AG04450 (cell line): ENCODE measurements around the gene GAS7. TPM values are rescaled to one million over a fixed set of nuclear protein-coding genes. Genes with fewer than 3 reads are reported as not detected.

Experiments
- CTCF ChIA-PET: fragments of 300-600, 350-600 bp; formaldehyde crosslinking; extraction: SDS; loops from one replicate; lab custom pipeline; 2022; ENCODE audit warnings: antibody characterized with exemption, inconsistent platforms; lab: Charles Lee
- POLR2A ChIA-PET: fragments of 350-600 bp; formaldehyde crosslinking; extraction: SDS; loops from one replicate; lab custom pipeline; 2021; ENCODE audit warnings: antibody characterized with exemption, inconsistent platforms; lab: Yijun Ruan, JAX
- DNase-seq: peaks from one replicate; pipeline ENCODE4 v3.0.0-alpha.2; 2011; ENCODE audit warnings: low read depth, low spot score
- H3K27ac ChIP-seq: one replicate; pipeline ENCODE4 v1.5.1; 2012; ENCODE audit warnings: low read depth, low read length, control low read depth
- H3K27me3 ChIP-seq: one replicate; pipeline ENCODE4 v1.6.0; 2012; ENCODE audit warnings: low read length; ENCODE audit not compliant: control insufficient read depth, insufficient read depth
- H3K4me3 ChIP-seq: 2 replicates; pipeline ENCODE4 v1.5.1; 2011; ENCODE audit warnings: mild to moderate bottlenecking, low read depth, low read length, control low read depth
- H3K9me3 ChIP-seq: 2 replicates; pipeline ENCODE4 v1.5.1; 2012; ENCODE audit warnings: low read length; ENCODE audit not compliant: control insufficient read depth, insufficient read depth
- polyA plus RNA-seq: library from polyadenylated mRNA; depleted of rRNA; stranded (reverse); fragments of >200 nt; gene quantifications from 2 replicates; pipeline ENCODE4 v1.2.3, GENCODE V29; 2011
- TF ChIP-seq, protein P1 (sequence below): IDR thresholded peaks from 2 replicates; pipeline ENCODE4 v1.5.1; 2011; ENCODE audit warnings: low read depth, low read length, control low read depth, inconsistent platforms

The GAS7 gene
- polyA plus RNA-seq, 1 experiment, result 5.6 TPM

DNA sequence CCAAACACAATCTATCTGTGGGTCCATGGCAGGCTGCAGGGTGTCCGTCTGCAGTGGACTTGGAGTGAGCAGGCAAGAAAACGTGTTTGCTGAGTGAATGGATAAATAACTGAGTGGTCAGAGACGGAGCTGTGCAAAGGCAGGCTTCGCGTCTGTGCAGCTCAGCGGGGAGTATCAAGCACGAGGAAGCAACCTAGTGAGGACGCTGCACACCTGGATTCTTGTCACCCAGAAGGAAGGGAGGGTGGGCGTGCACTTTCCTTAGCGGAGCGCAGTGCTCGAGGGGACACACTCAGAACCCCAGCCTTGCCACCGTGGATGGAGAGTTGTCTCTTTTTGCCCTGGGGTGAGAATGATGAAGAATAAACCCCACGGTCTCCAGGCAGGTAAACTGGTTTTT is 291.8 kb downstream of the GAS7 start:
- H3K4me3 ChIP-seq, result no peak overlapping the region
- POLR2A ChIA-PET, result no interaction called here
- no peak for DNase-seq
- no peak overlapping the region for H3K27ac ChIP-seq
- CTCF ChIA-PET, result no interaction called here
- H3K9me3 ChIP-seq, result peaks cover 56% of the 10 kb centered on the region
- TF ChIP-seq, protein P1, sequence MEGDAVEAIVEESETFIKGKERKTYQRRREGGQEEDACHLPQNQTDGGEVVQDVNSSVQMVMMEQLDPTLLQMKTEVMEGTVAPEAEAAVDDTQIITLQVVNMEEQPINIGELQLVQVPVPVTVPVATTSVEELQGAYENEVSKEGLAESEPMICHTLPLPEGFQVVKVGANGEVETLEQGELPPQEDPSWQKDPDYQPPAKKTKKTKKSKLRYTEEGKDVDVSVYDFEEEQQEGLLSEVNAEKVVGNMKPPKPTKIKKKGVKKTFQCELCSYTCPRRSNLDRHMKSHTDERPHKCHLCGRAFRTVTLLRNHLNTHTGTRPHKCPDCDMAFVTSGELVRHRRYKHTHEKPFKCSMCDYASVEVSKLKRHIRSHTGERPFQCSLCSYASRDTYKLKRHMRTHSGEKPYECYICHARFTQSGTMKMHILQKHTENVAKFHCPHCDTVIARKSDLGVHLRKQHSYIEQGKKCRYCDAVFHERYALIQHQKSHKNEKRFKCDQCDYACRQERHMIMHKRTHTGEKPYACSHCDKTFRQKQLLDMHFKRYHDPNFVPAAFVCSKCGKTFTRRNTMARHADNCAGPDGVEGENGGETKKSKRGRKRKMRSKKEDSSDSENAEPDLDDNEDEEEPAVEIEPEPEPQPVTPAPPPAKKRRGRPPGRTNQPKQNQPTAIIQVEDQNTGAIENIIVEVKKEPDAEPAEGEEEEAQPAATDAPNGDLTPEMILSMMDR, result no peak
- no peaks in the 10 kb centered on the region for H3K27me3 ChIP-seq

DNA sequence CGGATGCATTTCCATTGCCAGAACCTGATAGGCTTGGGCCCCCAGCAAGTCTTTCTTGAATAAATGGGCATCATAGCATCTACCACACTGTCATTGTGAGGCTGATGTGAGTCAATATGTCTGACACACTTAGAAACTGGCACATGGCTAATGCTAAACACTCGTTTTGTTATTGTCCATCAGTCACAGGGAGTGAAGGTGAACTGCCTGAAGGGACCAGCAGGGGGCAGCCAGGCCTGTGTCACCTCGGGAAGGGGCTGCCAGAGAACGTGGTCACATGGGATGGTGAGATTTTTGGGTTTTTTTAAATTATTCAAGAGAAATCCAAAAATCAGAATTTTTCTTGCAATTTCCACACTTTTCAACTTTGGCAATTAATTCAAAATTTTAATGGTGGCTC is 292.5 kb downstream of the GAS7 start:
- no peak overlapping the region for H3K27ac ChIP-seq
- TF ChIP-seq, protein P1, result peak; percentile 25; the same call in 1 of the 2 replicates
- H3K27me3 ChIP-seq, result no peaks in the 10 kb centered on the region
- POLR2A ChIA-PET, result no interaction called here
- H3K9me3 ChIP-seq, result peaks cover 53% of the 10 kb centered on the region
- H3K4me3 ChIP-seq, result no peak overlapping the region
- DNase-seq, result no peak
- CTCF ChIA-PET, result interaction anchor here (1.2 kb wide), 1 partner anchor 712 kb away, joined by 3 read pairs; no protein-coding TSS in a partner anchor

DNA sequence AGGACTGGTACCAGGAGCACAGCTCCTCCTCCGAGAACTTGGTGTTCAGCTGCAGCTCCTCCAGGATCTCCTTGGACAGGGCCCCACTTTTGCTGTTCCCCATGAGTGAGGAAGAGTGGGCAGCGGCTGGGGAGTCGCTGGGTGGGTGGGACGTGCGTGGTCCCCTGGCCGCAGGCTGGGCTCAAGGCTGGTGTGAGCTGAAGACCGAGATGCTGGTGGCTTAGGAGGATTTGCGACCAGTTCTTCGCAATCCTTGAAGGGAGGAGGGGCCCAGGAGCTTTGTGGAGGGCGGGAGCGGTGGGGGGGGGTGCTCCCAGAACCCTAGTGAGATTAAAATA is 293.4 kb downstream of the GAS7 start, which contains the start of gene RCVRN:
TSS of gene RCVRN (minus strand) at position 194 of the 338 bp plus-strand sequence. CDS start at position 103, 91 bp downstream.
- TF ChIP-seq, protein P1, result no peak
- Histone ChIP-seq H3K4me3 (no peak within 1 kb of the TSS), H3K27ac (no peak within 1 kb of the TSS), H3K27me3 (no peaks in the 10 kb centered on the region), H3K9me3 (peaks cover 56% of the 10 kb centered on the region)
- no peak for DNase-seq
- ChIA-PET POLR2A (no interaction called here), CTCF (interaction anchor here (0.6 to 1.2 kb wide), 3 partner anchors 23 to 1078 kb away, joined by 3 to 4 read pairs (median 4); no protein-coding TSS in a partner anchor)

DNA sequence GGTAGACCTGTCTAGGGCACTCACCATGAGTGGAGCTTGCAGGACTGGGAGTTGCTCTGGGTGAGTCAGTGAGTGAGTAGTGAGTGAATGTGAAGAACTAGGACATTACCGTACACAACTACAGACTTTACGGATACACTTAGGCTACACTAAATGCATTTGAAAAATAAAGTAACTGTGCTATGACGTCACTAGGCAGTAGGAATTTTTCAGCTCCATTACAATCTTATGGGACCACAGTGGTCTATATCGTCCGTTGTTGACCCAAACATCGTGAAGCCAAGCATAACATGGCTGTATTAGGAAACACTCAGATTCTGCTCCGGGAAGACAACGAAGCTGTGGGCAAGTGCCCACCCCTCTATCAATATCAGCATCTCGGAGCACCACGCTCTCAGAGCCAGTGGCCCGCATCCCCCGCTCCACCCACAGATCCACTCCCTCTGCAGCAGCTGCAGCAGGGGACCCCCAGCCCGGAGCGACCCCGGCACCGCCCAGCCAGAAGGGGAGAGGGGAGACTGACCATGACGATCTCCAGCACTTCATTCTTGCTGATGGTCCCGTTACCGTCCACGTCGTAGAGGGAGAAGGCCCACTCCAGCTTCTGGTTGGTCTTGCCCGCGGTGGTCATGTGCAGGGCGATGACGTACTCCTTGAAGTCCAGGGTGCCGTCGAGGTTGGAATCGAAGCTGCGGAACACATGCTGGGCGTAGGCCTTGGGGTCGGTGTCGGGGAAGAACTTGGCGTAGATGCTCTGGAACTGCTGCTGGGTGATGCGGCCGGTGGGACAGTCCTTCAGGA is 293.9 kb downstream of the GAS7 start:
- POLR2A ChIA-PET, result no interaction called here

DNA sequence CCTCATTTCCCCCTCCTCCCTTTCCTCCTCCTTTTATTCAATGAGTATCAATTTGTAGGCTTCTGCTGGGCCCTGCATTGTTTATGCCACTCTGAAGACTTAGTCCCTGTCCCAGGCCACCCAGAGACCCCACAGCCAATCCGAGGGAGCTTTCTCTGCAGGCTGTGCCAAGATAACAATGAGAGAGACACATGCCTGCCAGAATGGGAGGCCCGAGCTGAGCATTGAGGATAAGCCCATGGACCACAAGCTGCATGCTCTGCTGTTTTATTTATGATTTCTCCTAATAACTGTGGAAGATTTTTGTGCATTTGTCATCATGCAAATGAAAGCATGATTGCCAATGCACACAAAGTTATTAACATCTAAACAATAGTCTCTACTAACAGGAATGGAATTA is 296.3 kb downstream of the GAS7 start:
- Histone ChIP-seq H3K9me3 (peaks cover 55% of the 10 kb centered on the region), H3K27me3 (no peaks in the 10 kb centered on the region), H3K27ac (no peak overlapping the region), H3K4me3 (no peak overlapping the region)
- ChIA-PET CTCF (no interaction called here), POLR2A (no interaction called here)
- TF ChIP-seq, protein P1, result no peak
- no peak for DNase-seq

More for the DNA sequence above, 293.9 kb downstream of the GAS7 start:
- Histone ChIP-seq H3K4me3 (no peak overlapping the region), H3K9me3 (peaks cover 58% of the 10 kb centered on the region), H3K27me3 (no peaks in the 10 kb centered on the region), H3K27ac (no peak overlapping the region)
- TF ChIP-seq, protein P1, result no peak
- DNase-seq, result no peak
- CTCF ChIA-PET, result interaction anchor here (0.6 kb wide), 2 partner anchors 24 to 1078 kb away, joined by 4 read pairs; no protein-coding TSS in a partner anchor
